ENCODE measurements around the gene GIMAP2.
"Not testable (repeated sequence)": the region's sequence is repeated elsewhere in the genome, so short reads cannot be mapped to it uniquely, and the experiment has no call there.

GIMAP2 gene

DNA sequence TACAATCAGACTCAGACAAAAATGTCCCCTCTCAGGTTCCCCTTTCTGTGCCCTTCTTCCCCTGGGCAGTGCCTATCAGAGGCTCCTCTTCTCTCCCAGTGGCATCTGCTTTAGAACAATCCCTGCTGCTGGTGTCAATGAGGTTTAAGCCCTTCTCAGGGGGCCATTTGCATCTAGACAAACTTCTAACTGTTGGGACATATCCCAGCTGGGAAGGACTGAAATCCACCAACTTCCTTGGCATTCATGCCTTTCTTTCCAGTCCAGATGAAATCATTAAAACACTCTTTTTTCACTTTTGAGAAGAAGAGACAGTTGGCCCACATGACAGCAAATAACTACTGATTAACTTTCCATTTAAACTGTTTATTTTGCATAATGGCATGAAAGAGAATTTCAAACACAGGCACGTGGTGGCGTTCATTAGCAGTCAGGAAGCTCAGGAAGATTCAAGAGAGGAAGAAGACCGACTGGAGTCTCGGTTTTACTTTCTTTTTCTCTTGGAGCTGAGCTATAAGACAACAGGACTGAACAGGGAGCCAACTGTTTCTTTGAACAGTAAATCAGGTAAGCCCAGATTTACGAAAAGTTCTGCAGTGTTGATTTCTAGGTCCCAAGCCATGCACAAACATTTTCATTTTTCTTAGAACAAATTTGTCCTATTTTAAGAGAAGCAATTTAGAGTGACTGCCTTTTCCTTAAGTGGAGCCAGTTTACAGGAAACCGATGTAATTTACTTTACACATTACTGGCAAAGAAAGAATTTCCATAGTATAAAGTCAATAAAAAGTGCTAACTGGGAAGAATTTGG, at the start of gene GIMAP2:
GIMAP2 (plus strand) TSS at position 488 of the 811 bp plus-strand sequence. CDS start 1,354 bp downstream, outside the sequence.
- peak; percentile 52 to 65 for DNase-seq

DNA sequence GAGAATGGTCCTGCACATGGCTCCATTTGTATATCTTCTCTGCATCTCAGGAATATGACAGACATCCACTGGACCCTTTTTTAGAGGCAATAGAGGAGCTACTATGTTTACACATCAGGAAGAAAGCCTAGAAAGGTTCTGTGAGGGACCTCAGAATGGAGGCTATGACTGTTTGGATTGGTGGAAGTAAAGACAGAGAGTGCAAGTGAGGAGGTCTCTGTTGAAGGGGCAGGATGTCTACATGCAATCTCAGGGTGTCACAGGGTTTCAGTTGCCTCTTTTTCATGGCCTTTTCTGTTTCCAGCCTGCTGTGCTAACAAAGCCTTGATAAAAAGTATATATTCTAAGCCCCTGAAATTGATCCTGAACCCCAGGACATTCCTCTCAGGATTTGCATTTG, 43.7 kb upstream of the GIMAP2 start:
- DNase-seq = no peak

DNA sequence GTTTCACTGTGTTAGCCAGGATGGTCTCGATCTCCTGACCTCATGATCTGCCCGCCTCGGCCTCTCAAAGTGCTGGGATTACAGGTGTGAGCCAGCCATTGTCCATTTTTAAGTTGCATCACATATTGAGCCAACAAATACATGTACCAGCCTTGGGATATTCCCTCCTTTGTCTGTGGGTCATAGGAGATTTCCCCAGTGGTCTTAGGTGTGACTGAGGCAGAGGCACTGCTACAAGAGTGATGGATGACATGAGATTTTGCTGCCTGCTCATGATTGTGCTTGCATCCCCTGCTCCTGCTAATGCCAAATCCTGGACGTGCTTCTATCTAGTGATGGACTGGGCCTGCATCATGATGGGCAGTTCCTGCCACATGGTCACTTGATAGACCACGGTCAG, 42.6 kb upstream of the GIMAP2 start:
- DNase-seq = no peak

DNA sequence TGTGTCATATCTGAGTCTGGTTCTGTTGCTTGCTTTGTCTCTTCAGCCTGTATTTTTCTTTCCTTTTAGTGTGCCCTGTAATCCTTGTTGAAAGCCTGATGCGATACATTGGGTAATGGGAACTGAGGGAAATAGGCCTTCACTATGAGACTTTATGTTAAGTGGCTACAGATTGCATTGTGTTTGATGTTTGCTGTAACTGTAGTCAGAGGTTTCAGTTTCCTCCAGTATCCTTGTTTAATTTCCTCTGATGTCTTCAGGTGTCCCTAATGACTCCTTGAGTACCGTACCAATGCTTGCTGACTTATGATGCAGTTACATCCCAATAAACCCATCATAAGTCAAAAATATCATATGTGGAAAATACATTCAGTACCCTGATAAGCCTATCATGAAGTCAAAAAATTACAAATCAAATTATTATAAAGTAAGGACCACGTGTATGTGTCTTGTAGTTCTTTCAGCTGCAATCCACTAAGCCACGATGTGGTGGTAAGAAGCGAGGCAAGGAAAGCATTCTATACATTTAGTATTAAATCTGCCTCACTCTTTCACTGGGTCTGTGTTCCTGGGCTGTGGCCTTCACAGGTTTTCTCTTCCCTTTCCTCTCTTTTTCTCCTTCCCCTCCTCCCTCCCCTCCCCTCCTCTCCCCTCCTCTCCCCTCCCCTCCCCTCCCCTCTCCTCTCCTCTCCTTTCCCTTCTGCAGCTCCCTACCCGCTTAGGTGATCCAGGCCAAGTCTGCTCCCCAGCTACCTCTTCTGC, 40.1 kb upstream of the GIMAP2 start:
- DNase-seq = no peak

DNA sequence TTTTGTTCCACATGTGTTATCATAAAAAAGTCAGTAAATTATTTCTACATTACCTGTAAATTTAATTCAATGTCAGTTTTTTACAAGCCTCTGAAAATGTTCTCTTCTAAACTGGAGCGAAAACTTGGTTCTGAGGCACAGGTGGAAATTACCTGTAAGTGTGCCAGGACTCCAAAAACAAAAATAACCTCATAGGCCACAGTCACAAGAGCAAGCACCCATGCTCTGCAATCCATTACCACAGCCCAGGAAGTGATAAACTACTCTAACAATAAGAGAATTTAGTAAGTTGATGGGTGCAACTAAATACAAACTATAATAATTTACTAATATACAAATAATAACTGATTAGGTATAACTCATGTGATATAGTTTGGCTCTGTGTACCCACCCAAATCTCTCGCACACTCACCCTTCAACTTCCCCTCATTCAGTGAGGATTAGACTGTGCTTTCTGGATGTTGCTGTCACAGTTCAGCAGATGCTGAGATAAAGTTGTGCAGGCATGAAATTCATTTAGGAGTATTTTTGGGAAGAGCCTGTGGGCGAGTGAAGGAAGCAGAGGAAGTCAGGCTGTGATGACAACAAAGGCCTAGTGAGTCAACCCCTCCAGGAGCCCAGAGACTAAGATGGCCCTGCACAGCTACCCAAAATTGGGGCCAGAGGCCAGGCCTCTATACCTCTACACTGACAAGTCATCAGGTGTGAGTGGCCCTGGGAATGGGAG, 37.0 kb upstream of the GIMAP2 start:
- no peak for DNase-seq

DNA sequence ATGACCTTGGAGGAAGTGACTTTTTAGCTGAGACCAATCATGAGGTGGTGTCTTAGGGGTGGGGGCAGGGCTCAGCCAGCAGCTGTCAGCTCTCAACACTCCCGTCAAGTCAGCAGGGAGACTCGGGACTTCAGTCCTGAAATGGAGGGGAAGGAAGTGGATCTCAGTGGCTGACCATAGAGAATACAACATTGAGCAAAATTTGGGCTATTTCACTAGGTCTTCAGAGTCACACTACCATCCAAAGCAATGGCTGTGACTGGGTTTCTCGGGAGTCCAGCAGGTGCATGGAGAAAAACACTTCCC, 36.5 kb upstream of the GIMAP2 start:
- DNase-seq = no peak

DNA sequence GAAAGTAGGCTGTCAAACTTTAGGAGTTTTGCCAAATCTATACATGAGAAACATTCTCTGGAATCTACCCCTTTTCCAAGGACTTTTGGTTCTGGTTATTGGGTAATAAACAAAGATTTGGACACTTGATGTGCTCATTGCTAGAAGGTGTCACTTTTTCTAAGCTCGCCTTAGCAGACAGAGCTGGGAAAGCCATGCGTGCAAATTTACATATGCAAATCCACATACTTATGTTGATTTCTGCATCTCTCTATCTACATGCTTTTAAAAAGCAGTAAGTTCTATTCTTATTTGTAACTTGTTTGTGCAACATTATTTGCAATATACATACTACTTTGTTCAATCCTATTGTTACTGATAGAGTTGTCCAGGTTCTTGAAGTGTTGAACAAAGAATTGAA, 30.8 kb upstream of the GIMAP2 start:
- no peak for DNase-seq

DNA sequence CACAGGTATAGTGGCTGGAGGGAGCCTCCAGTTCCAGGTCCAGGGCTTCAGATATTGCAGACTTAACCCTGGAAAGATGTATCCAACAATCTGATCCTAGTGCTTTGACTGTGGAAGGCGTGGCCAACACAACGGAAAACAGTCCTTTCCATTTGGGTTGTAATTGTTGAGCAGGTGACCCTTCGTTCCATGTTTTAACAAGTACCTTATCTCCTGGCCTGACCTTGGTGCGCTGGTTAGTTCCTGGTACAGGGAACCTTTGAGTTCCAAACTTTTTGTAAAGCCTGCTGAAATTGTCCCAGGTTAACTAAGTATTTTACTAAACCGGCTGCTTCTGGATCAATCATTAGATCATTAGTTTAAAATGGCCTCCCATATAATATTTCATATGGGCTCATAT, 29.5 kb upstream of the GIMAP2 start:
- no peak for DNase-seq

DNA sequence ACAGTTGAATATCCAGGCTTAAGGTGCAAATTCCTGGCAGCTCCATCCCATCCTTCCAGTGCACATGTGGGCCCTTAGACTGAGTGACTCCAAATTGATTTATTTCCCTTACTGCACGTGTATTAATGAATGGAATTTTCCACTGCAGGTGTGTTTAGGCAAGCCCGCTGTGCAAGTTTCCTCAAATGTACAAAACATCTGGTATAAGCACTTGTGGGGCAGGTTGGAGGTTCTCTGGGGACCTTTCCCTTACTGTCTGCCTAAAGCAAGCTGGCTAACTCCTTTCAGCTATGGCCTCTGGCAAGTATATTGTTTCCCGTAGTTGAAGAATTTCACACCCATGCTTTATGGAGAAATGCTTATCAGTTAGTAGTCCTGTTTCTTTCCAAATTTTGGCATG, 28.0 kb upstream of the GIMAP2 start:
- no peak for DNase-seq

DNA sequence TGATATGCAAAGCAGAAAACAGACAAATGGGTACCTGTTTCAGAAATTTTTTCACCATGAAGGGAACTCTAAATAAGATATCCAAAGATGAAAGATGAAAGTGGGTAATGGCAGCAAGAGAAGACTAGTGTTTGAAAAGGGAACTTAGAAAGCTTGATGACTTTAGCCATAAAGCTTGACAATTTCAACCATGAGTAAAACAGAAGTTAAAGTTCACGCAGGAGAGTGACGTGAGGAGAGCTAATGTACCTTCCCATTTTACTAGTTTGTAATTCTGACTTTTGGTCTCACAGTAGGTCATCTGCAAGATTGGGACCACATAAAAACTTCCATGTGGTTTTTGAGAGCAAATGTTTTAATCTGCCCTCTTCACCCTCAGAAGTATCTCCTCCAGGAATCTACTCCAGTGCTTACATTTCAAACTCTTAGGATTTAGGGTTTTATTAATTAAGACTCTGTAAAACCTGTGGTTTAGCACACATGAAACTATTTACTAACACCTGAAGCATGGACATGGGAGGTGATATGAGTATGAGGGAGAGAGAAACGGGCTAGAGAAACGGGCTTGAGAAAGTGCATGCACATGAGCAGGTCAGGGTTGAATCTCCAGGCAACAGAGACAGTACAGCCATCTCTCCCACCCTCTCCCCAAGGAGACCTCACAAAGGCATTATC, 24.4 kb upstream of the GIMAP2 start:
- no peak for DNase-seq

DNA sequence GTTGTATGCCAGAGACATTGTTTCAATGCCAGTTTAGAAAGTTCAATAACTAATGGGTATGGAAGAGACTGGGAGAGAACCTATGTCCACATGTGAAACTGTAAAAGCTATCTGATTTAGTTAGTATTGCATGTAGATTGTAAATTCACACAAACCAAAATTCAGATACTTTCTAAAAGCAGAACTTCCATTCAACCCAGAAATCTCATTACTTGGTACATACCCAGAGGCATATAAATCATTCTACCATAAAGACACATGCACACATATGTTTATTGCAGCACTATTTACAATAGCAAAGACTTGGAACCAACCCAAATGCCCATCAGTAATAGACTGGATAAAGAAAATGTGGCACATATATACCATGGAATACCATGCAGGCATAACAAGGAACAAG, 22.7 kb upstream of the GIMAP2 start:
- not testable (repeated sequence) for DNase-seq

DNA sequence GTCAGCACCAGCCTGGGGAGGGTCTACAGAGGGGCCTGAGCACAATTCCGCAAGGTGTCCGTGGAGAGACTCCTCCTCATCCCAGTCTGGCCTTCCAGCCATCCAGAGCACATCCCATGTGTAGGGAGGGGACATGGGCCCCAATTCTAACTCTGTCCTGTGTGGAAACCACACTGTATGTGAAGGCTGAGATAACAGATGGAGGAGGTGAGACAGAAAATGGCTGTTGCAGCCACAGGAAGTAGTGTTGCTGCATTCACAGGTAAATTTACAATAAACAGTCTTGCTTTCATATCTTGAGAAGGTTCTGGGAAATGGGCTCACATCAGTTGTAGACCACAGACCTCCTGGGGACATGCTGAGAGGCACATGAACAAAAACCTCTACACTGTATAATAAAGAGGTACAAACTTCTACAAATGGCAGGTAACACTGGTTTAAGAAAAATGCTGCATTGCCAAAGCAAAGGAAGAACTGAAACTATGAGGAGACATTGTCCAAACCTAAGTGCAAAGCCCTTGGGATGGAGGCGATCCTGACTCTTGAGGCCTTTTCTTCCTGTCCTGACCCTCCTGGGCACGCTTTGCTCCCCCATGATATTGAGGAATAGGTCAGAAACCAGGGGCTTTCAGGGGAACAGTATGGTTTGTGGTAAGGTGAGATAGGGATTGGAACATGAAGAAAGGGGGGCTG, 21.6 kb upstream of the GIMAP2 start:
- no peak for DNase-seq

DNA sequence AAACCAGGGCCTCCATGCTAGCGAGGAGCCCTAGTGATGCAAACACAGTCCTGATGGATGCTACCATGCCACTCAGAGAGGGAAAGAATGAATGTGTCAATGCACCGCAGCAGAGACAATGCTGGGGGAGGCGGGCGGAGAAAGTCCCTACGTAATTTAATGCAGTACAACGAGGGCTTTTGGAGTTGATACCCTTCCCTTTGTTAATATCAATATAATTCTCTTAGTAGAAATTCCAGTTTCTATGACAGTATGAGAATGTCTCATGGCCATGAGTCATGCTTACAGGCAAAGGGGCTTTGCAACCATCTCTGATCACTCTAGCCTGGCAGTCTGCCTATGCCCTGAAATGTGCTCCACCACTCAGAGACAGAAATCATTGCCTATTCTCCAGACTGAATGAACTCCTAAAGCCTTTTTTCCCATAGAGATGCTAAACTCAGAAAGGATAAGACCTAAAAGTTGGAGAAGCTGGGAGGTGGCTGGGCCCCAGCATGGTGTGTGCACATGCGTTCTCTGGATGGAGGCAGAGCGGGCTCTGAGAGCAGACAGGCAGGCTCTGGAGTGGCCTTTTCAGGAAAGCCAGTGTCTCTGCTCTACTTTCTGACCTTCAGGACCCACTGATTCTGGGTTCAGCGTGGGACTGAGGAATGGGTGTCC, 20.3 kb upstream of the GIMAP2 start:
- DNase-seq = no peak

DNA sequence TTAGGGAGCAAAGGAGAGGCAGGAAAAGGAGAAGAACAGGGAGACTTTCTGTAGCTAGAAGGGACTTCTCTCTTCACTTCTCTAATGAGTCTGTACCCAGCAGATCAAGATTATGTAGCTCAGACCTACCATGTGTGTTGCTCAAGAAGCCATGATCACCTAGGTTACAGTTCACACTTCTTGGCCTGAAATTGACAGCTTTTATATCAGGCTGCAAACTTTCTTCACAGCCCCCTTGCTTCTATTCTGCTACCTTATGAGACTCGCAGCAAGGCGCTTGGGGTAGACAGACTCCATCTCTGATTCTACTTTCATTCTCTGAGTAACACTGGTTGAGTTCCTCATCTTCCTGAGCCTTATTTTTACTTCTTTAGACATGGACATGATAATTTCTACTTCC, 19.6 kb upstream of the GIMAP2 start:
- DNase-seq = no peak

DNA sequence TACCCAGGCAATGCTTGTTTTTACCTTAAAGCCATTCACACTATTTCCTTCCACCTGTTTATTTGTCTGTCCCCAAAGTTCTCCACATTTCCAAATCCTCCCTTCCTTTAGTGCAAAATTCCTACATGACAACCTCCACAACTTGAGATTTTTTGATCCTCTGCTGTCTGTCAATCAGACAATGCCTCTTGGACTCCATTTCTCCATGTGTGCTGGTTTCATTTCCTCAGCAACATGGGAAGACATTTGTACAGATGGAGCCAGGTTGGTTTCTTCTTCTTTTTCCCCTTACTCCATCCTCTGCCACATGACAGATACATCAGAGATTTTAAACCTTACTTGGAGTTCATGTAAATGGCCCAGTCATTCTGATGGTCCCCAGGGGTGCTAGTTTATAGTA, 19.1 kb upstream of the GIMAP2 start:
- no peak for DNase-seq

DNA sequence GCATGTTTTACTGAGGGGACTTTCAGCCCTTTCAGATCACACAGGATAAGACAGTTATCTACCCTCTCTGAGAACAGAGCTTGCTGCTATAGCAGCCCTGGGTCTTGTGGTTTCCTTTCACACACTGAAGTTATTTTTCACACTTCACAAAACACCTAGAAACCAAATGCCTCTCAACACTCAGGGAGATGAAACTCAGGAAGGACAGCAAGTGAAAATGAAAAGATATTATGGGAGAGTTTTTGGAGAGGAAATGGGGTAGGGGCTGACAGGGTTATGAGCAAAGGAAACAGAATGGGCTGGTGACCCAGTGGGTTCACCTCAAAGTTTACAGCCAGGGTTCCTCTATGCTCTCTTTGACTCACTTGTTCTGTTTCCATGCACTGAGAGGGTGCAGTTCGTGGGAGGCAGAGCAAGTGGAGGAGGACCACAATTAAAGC, 17.0 kb upstream of the GIMAP2 start:
- DNase-seq = no peak

DNA sequence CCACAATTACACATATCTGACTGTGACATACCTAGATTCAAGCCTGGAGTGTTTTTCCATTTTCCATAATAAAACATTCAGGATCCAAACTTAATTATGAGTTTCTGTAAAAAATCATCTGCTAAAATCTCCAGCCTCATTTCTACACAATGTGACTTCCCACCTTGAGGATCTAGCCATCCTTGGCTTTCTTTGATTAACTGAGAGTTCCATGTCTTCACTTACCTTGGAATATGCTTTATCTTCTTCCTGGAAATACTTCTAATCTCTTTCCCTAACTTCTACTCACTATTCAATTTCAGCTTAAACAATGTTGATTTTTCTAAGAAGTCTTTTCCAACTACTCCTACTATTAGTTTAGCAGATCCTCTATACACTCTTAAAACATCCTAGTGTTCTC, 16.5 kb upstream of the GIMAP2 start:
- no peak for DNase-seq

DNA sequence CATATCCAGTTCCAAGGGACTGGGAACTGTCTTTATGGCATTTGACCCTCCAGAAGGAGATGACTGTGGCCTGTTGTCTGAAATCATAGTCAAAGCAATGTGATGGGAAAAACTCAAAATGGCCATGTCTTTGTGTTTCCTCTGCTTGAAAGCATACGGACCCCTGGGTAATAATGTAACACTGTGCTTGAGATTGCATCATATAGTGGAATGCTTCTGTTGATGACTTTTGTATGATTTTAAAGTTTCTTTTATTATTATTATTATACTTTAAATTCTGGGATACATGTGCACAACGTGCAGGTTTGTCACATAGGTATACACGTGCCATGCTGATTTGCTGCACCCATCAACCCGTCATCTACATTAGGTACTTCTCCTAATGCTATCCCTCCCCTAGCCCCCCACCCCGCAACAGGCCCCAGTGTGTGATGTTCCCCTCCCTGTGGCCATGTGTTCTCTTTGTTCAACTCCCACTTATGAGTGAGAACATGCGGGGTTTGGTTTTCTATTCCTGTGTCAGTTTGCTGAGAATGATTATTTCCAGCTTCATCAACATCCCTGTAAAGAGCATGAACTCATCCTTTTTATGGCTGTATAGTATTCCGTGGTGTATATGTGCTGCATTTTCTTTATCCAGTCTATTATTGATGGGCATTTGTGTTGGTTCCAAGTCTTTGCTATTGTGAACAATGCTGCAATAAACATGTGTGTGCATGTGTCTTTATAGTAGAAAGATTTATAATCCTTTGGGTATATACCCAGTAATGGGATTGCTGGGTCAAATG, 13.5 kb upstream of the GIMAP2 start:
- DNase-seq = not testable (repeated sequence)

DNA sequence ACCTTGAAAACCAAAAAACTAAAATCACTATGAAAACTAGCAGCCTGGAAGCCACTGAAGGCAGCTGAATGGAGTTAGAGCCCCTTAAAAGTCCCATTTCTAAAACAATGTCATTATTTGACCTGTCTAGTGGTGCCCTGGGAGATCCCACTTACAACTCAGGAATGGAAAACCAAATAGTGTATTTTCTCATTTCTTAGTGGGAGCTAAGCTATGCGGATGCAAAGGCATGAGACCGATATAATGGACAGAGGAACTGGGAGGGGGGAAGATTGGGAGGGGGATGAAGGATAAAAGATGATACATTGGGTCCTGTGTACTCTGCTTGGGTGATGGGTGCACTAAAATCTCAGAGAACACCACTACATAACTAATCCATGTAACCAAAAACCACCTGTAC, 9.8 kb upstream of the GIMAP2 start:
- DNase-seq = no peak

DNA sequence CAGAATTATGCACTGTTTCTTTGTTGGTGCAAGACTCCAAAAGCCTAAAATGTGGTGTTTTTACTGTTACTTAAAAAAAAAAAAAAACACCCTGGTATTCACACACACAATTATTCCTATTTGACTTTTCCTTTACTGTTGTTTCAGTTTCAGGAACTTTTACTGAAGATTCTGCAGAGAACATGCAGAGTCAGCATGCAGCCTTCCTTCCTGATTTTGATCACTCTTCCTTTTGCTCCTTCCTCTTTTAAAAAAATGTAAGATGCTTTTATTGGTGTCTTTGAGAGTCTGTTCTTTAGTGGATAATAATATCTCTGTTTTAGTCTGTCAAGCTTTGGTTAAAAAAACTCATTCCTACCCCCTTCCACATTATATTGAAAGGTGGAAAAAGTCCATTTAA, 9.2 kb upstream of the GIMAP2 start:
- peak in 1 of 2 experiments; percentile 32 for DNase-seq

DNA sequence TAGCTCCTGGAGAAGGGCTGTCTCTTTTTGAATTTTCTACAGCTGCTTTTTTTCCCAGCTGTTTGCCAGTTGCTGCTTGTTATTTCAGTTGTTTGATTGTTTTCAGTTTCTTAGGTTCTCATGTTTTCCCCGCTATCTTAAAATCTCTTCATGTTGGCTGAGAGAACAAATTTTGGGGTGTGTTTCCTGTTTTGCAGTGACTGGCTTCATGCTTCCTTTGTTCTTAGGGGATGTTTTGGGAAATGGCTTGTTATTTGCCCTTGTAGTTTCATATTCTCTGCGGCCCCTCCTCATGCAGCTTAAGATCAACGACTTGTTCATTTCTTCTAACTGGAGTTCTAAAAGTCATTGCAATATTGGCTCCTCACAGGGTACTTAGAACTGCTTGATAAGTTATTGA, 8.7 kb upstream of the GIMAP2 start:
- DNase-seq = not testable (repeated sequence)

All from AML-193 (cell line).